HFFc6 (cell line): ENCODE results near the gene EGLN2. TPM values are rescaled to one million over a fixed set of nuclear protein-coding genes. Genes with fewer than 3 reads are reported as not detected.
A peak's percentile ranks its signal among the peaks of the same experiment; 100 is the strongest.

ENCODE experiments used
- DNase-seq: peaks from one replicate; pipeline ENCODE4 v3.0.0-alpha.2; 2018
- H3K27ac Mint-ChIP-seq: 2 replicates; pipeline ENCODE4 v1.8.0; 2020; ENCODE audit warnings: mild to moderate bottlenecking, mixed read lengths
- H3K27me3 Mint-ChIP-seq: 2 replicates; pipeline ENCODE4 v1.8.0; 2021; ENCODE audit warnings: mild to moderate bottlenecking, moderate library complexity, mixed read lengths; ENCODE audit not compliant: insufficient read depth
- H3K36me3 Mint-ChIP-seq: 2 replicates; pipeline ENCODE4 v1.8.0; 2021; ENCODE audit warnings: low read depth, mixed read lengths
- H3K4me1 Mint-ChIP-seq: 2 replicates; pipeline ENCODE4 v1.8.0; 2020; ENCODE audit warnings: low read depth, mixed read lengths
- H3K4me3 Mint-ChIP-seq: 2 replicates; pipeline ENCODE4 v1.8.0; 2020; ENCODE audit warnings: mild to moderate bottlenecking, moderate library complexity, mixed read lengths
- H3K9me3 Mint-ChIP-seq: 2 replicates; pipeline ENCODE4 v1.8.0; 2020; ENCODE audit warnings: mild to moderate bottlenecking, mixed read lengths
- CTCF ChIP-seq: fragments of 200-600 bp; sonication (generic); IDR thresholded peaks from 2 replicates; pipeline ENCODE4 v1.5.0; 2021; ENCODE audit warnings: antibody characterized with exemption, mild to moderate bottlenecking
- total RNA-seq, 6 experiments: library from RNA; stranded (reverse); fragmentation: NEBNext Ultra II Directional; extraction: Animal tissue kit (Norgen Biotek cat#: 25700); gene quantifications; 2 replicates in 1 of 6; 3 replicates in 5 of 6; pipeline ENCODE4 v1.2.3, GENCODE V29; 2021

The EGLN2 gene
- total RNA-seq, 6 experiments from 2014 or later, result 56.0 to 72.0 (median 60.1) TPM

GRCh38 chr19:40797963-40798682 lies 868 bp upstream of the EGLN2 start:
- Mint-ChIP-seq H3K27ac (peak overlapping the region; percentile 98), H3K9me3 (no peaks in the 10 kb centered on the region), H3K36me3 (peaks cover 11% of the 10 kb centered on the region), H3K27me3 (peaks cover 3% of the 10 kb centered on the region; the same call in 1 of the 2 replicates), H3K4me3 (peak overlapping the region; percentile 97), H3K4me1 (peaks cover 35% of the 10 kb centered on the region)
- peak; percentile 54 for TF ChIP-seq CTCF
- DNase-seq, result peak; percentile 66

GRCh38 chr19:40799558-40800338 lies 757 bp downstream of the EGLN2 start:
- H3K36me3 Mint-ChIP-seq, result peaks cover 11% of the 10 kb centered on the region
- no peaks in the 10 kb centered on the region for H3K9me3 Mint-ChIP-seq
- no peak for DNase-seq
- H3K27ac Mint-ChIP-seq, result peak overlapping the region; percentile 85
- H3K4me3 Mint-ChIP-seq, result peak overlapping the region; percentile 97
- H3K27me3 Mint-ChIP-seq, result peaks cover 3% of the 10 kb centered on the region; the same call in 1 of the 2 replicates
- H3K4me1 Mint-ChIP-seq, result peaks cover 52% of the 10 kb centered on the region
- TF ChIP-seq CTCF, result no peak

- peaks cover 59% of the 10 kb centered on the region for H3K4me1 Mint-ChIP-seq
- peaks cover 11% of the 10 kb centered on the region for H3K36me3 Mint-ChIP-seq
- no peaks in the 10 kb centered on the region for H3K9me3 Mint-ChIP-seq
- DNase-seq, result no peak
- peak overlapping the region; percentile 85 for H3K27ac Mint-ChIP-seq
- H3K27me3 Mint-ChIP-seq, result peaks cover 3% of the 10 kb centered on the region; the same call in 1 of the 2 replicates
- TF ChIP-seq CTCF, result no peak
- H3K4me3 Mint-ChIP-seq, result peak overlapping the region; percentile 97
These were observed 1.5 kb downstream of the EGLN2 start for GRCh38 chr19:40800339-40800996.

GRCh38 chr19:40800997-40801377 lies 2.0 kb downstream of the EGLN2 start:
- no peak for TF ChIP-seq CTCF
- H3K36me3 Mint-ChIP-seq, result peaks cover 11% of the 10 kb centered on the region
- no peak for DNase-seq
- no peak overlapping the region for H3K27ac Mint-ChIP-seq
- peaks cover 3% of the 10 kb centered on the region; the same call in 1 of the 2 replicates for H3K27me3 Mint-ChIP-seq
- peak overlapping the region; percentile 74; the same call in 1 of the 2 replicates for H3K4me3 Mint-ChIP-seq
- peaks cover 64% of the 10 kb centered on the region for H3K4me1 Mint-ChIP-seq
- H3K9me3 Mint-ChIP-seq, result no peaks in the 10 kb centered on the region

- peaks cover 11% of the 10 kb centered on the region for H3K36me3 Mint-ChIP-seq
- no peak for TF ChIP-seq CTCF
- H3K4me3 Mint-ChIP-seq, result peak overlapping the region; percentile 74
- DNase-seq, result no peak
- H3K4me1 Mint-ChIP-seq, result peaks cover 71% of the 10 kb centered on the region
- H3K9me3 Mint-ChIP-seq, result no peaks in the 10 kb centered on the region
- peak overlapping the region; percentile 68 for H3K27ac Mint-ChIP-seq
- peaks cover 3% of the 10 kb centered on the region; the same call in 1 of the 2 replicates for H3K27me3 Mint-ChIP-seq
These were observed 2.7 kb downstream of the EGLN2 start for GRCh38 chr19:40801426-40802299.
